ENCODE results near the gene PPM1E.
"Not testable (repeated sequence)": the region's sequence is repeated elsewhere in the genome, so short reads cannot be mapped to it uniquely, and the experiment has no call there.

Gene PPM1E

DNA sequence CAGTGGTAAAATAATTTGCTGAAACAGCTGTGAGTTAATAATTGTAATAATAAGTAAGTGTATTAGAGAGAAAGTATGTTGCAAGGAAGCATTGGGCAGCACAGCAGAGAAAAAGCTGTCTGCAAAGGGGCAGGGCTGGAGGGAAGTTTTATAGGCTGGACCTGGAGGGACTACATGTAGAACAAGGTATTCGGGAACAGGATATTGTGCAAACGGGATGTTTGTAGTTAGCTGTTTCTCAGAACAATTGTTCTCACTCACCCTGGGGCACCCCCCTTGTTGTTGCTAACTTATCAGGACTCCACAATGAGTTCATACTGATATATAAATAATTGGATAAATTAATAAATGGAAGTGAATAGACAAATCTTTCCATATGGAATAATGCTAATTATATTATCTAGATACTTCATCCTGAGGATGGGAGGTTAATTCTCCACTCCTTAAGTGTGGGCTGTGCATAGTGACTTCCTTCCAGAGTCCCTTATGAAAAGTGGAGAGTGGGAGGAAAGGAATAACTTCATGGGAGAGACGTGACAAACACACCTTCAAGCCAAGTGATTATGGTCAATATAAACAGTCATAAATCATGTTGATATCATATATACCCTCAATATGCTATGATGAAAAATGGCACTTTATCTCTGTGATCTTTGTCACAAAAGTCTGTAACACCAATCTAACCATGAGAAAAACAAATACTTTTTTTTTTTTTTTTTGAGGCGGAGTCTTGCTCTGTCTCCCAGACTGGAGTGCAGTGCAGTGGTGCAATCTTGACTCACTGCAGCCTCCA, 85.4 kb downstream of the PPM1E start:
- DNase-seq (ENCODE audit: low spot score): no peak

DNA sequence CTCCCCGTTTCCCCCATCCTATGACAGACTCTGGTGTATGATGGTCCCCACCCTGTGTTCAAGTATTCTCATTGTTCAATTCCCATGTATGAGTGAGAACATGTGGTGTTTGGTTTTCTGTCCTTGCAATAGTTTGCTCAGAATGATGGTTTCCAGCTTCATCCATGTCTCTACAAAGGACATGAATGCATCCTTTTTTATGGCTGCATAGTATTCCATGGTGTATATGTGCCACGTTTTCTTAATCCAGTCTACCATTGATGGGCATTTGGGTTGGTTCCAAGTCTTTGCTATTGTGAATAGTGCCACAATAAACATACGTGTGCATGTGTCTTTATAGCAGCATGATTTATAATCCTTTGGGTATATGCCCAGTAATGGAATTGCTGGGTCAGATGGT, 90.8 kb downstream of the PPM1E start:
- DNase-seq (ENCODE audit: low spot score): not testable (repeated sequence)

GRCh38 chr17:58850106-58850505, 94.5 kb downstream of the PPM1E start:
- DNase-seq (ENCODE audit: low spot score): not testable (repeated sequence)

DNA sequence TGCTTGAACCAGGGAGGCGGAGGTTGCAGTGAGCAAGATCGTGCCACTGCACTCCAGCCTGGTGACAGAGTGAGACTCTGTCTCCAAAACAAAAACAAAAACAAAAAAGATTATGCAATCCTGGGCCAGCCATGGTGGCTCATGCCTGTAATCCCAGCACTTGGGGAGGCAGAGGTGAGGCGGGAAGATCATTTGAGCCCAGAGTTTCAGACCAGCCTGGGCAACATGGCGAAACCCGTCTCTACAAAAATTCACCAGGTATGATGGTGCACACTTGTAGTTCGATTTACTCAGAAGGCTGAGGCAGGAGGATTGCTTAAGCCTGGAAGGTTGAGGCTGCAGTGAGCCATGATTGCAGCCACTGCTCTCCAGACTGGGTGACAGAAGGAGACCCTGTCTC, 109.6 kb downstream of the PPM1E start:
- DNase-seq (ENCODE audit: low spot score): no peak

- no peak for DNase-seq (ENCODE audit: low spot score)
Observed at GRCh38 chr17:58870747-58871146, 115.1 kb downstream of the PPM1E start.

GRCh38 chr17:58873926-58874325, 118.3 kb downstream of the PPM1E start:
- DNase-seq (ENCODE audit: low spot score): no peak

DNA sequence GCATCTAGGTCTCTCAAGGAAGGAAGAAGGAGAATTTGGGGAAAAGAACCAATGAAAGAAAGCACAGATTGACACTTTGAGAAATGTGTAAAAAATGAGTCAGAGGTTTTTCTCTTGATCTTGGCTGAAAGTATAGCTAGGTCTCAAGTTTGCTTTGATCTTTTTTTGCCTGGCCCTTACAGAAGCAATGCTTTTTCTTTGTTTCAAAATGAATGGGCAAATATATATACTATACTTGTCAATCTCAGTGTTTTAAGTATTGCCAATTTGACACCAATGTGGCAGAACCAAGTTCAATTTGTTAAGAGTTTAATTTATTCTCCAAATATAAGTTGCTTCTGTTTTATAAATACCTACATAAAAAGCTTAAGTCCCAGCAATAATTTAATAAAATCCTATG, 119.6 kb downstream of the PPM1E start:
- DNase-seq (ENCODE audit: low spot score): no peak

DNA sequence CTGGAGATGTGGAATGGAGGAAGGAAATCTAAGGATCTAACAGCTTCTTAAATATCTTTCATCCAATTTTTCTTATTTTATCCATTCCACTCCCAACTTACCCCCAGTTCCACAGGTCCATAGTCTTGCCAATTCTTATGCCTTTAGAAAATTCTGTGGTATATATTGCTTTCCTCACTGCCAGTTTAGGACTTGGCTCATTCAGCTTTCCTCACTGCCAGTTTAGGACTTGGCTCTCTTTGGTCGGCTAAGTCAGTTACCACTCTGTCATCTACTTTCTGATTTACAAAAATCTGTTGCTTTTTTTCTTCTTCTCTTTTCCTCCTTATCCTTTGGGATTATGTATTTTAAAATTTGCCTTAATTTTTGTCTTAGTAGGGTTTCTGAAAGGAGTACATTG, 128.5 kb downstream of the PPM1E start:
- DNase-seq (ENCODE audit: low spot score): no peak

DNA sequence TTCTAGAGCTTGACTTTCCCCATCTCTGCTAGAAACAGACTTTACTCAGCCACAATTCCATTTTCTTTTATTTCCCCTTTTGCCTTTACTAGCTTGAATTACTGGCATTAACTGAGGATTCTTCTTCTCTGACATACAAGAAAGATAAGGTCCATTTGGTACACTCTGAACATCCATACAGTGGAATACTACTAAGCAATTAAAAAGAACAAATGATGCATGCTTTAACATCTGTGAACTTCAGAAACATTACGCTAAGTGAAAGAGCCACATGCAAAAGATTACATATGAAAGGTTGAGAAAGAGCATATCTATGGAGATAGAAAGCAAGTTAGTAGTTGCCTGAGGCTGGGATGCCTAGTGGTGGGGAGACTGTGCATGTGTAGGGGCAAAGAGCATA, 130.9 kb downstream of the PPM1E start:
- DNase-seq (ENCODE audit: low spot score): no peak

DNA sequence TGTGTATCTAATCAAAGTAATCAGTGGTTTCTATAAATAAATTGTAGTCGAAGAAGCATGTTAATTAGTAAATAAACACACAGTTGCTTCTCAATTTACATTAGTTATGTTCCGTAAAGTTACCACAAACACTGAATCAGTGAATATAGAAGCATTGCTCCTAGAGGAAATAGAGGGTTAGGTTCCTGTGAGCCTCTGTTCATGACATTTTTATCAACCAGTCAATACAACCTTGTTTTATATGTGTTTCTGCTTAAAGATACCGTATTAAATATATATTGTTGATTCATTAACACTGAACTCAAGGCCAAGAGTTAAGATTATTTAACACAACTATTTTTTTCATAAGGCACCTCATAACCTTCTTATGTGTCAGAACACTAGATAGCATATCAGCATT, 134.3 kb downstream of the PPM1E start:
- no peak for DNase-seq (ENCODE audit: low spot score)

DNA sequence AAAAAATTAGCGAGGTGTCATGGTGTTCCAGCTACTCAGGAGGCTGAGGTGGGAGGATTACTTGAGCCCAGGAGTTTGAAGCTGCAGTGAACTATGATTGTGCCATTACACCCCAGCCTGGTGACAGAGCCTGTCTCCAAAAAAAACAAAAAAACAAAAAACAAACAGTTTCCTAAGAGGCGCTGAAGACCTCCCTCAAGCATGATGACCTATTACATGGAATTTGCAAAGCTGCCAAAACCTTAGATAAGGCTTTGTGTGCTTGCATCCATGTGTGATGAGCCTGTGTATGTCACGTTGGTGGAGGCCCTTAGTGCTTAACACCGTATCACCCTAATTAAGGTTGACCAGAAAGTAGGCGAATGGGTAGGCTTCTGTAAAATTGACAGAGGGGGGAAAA, 143.5 kb downstream of the PPM1E start:
- DNase-seq (ENCODE audit: low spot score): no peak

DNA sequence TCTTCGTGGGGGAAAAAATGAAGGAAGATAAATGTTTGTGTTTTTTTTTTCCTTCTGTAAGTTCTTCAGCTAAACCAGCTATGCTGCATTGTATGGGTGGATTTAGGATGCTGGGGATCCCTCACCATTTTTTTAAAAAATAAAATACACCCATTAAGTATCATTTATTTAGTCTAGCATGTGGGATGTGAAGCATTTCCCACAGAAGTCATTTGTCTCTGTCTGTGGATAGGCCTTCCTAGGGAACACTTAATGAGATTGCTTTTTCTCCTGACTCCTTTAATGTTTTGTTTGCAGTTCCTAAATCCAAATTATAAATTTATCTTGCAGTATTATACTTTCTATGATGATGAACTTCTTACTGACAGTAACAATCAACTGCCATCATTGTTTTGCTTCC, 146.7 kb downstream of the PPM1E start:
- DNase-seq (ENCODE audit: low spot score): no peak

- no peak for DNase-seq (ENCODE audit: low spot score)
Observed at GRCh38 chr17:58911741-58912343, 156.2 kb downstream of the PPM1E start.

DNA sequence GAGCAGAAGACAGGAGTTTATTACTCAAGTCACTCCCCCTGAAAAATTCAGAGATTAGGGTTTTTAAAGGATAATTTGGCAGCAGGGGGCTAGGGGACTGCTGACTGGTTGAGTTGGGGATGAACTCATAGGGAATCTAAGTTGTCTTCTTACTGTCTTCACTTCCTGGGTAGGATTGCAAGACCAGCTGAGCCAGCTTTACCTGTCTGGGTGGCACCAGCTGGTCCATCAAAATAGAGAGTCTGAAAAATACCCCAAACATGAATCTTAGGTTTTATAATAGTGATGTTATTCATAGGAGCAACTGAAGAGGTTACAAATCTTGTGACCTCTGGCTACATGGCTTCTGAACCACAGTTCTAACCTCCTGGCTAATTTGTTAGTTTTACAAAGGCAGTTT, 157.9 kb downstream of the PPM1E start:
- DNase-seq (ENCODE audit: low spot score): no peak

- no peak for DNase-seq (ENCODE audit: low spot score)
Observed at GRCh38 chr17:58913971-58914769, 158.5 kb downstream of the PPM1E start.

- DNase-seq (ENCODE audit: low spot score): no peak
Observed at GRCh38 chr17:58917228-58917627, 161.6 kb downstream of the PPM1E start.

DNA sequence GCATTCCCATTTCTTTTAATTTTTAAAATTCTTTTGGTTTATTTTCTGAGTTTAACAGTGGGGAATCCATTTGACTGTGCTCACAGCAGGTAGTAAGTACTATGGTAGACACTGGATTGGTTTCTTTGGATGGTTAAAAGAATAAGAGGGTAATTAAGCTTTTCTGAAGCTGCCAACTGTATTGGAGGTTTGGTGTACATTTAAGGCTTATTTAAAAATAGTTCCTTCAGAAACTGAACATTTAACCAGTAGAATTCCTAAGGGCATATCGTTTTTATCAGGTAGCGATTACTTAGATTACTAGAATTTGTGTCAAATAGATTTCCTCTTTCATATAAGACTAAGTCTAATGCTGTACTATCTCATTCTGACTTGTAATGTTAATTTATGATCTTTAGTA, 162.4 kb downstream of the PPM1E start:
- no peak for DNase-seq (ENCODE audit: low spot score)

GRCh38 chr17:58918884-58919283, 163.2 kb downstream of the PPM1E start:
- no peak for DNase-seq (ENCODE audit: low spot score)

DNA sequence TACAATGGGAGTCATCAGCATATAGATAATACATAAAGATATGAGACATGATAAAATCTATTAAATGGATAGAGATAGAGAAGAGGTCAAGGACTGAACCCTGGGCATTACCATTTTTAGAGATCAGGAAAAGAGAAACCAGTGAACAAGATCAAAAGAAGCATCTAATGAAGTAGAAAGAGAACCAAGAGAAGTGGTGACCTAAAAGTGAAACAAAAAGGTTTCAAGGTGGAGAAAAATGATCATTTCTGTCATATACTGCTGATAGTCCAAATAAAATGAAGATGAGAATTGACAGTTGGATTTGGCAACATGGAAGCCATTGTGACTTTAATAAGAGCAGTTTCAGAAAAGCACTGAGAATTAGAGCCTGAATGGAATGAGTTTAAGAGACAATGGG, 165.1 kb downstream of the PPM1E start:
- DNase-seq (ENCODE audit: low spot score): no peak

GRCh38 chr17:58932956-58933355, 177.3 kb downstream of the PPM1E start:
- no peak for DNase-seq (ENCODE audit: low spot score)

- no peak for DNase-seq (ENCODE audit: low spot score)
Observed at GRCh38 chr17:58936295-58936694, 180.6 kb downstream of the PPM1E start.

DNA sequence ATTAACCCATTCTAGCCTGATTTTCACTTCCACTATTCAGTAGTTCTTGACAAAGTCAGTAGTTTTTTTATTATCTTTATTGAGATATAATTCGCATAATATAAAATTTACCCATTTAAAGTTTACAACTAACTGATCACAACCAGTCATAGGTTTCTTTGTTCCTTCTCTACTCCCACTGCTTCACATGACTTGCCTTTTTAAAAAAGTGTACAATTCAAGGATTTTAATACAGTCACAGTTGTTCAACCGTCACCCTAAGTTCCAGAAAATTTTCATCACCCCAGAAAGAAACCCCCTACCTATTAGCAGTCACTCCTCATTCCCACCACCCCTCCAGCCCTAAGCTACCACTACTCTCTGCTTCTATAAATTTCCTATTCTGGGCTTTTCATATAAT, 188.5 kb downstream of the PPM1E start:
- no peak for DNase-seq (ENCODE audit: low spot score)

GRCh38 chr17:58947411-58947810, 191.8 kb downstream of the PPM1E start:
- DNase-seq (ENCODE audit: low spot score): no peak
